Measurements from ENCODE around the gene CLPX. TPM values are rescaled to one million over a fixed set of nuclear protein-coding genes. Genes with fewer than 3 reads are reported as not detected.
"Not testable (repeated sequence)": the region's sequence is repeated elsewhere in the genome, so short reads cannot be mapped to it uniquely, and the experiment has no call there.

The CLPX gene
- total RNA-seq, 2 experiments from 2014 or later = 26.0 to 53.3 TPM

- POLR2A ChIA-PET = interaction anchor here (0.6 to 0.7 kb wide), 2 partner anchors 32 to 204 kb away, joined by 3 to 4 read pairs; no protein-coding TSS in a partner anchor
- Histone ChIP-seq H3K36me3 (ENCODE audit: insufficient read depth, low read length) (peaks cover 61% of the 10 kb centered on the region), H3K4me2 (ENCODE audit: low read length) (no peak overlapping the region)
Observed at GRCh38 chr15:65101411-65101890, 83.7 kb downstream of the CLPX start.

GRCh38 chr15:65100442-65100841, 84.7 kb downstream of the CLPX start:
- no peak overlapping the region for H3K4me2 ChIP-seq (ENCODE audit: low read length)
- intact Hi-C loops (cut with micrococcal nuclease; ENCODE audit: unreplicated experiment) = no loop called here
- no peaks in the 10 kb centered on the region for H3K79me2 ChIP-seq (ENCODE audit: insufficient read depth, low read depth, low read length)
- H3K36me3 ChIP-seq (ENCODE audit: insufficient read depth, low read length) = peaks cover 55% of the 10 kb centered on the region
- no peaks in the 10 kb centered on the region for H3K4me1 ChIP-seq (ENCODE audit: insufficient read depth, low read length, poor library complexity, severe bottlenecking)
- TF ChIP-seq, protein P1, sequence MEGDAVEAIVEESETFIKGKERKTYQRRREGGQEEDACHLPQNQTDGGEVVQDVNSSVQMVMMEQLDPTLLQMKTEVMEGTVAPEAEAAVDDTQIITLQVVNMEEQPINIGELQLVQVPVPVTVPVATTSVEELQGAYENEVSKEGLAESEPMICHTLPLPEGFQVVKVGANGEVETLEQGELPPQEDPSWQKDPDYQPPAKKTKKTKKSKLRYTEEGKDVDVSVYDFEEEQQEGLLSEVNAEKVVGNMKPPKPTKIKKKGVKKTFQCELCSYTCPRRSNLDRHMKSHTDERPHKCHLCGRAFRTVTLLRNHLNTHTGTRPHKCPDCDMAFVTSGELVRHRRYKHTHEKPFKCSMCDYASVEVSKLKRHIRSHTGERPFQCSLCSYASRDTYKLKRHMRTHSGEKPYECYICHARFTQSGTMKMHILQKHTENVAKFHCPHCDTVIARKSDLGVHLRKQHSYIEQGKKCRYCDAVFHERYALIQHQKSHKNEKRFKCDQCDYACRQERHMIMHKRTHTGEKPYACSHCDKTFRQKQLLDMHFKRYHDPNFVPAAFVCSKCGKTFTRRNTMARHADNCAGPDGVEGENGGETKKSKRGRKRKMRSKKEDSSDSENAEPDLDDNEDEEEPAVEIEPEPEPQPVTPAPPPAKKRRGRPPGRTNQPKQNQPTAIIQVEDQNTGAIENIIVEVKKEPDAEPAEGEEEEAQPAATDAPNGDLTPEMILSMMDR (conservative IDR thresholded peaks at IDR 0.05; ENCODE audit: low read length) = no peak
- no peak for TF ChIP-seq EZH2phosphoT487 (IDR thresholded peaks at IDR 0.05; ENCODE audit: borderline replicate concordance, low read depth, low read length)
- H3K27ac ChIP-seq (ENCODE audit: low read depth, low read length, poor library complexity, severe bottlenecking) = no peak overlapping the region
- DNase-seq (ENCODE audit: low spot score) = no peak
- ChIA-PET CTCF (ENCODE audit: unreplicated experiment) (no interaction called here), POLR2A (no interaction called here)
- no TSS peak for BruUV-seq (replicated peaks)
- H3K4me3 ChIP-seq (ENCODE audit: low read depth, low read length, poor library complexity, severe bottlenecking) = no peak overlapping the region
- no peaks in the 10 kb centered on the region for H4K20me1 ChIP-seq (ENCODE audit: insufficient read depth, low read length)
- H3K9me3 ChIP-seq (ENCODE audit: low read length) = no peaks in the 10 kb centered on the region
- H2AFZ ChIP-seq (ENCODE audit: low read length) = no peak overlapping the region
- no peaks in the 10 kb centered on the region for H3K9me2 ChIP-seq (ENCODE audit: insufficient read depth, low read length)

More at GRCh38 chr15:65101411-65101890, 83.7 kb downstream of the CLPX start:
- Histone ChIP-seq H3K9me3 (ENCODE audit: low read length) (no peaks in the 10 kb centered on the region), H3K79me2 (ENCODE audit: insufficient read depth, low read depth, low read length) (no peaks in the 10 kb centered on the region), H3K9me2 (ENCODE audit: insufficient read depth, low read length) (no peaks in the 10 kb centered on the region), H4K20me1 (ENCODE audit: insufficient read depth, low read length) (no peaks in the 10 kb centered on the region), H2AFZ (ENCODE audit: low read length) (no peak overlapping the region), H3K4me3 (ENCODE audit: low read depth, low read length, poor library complexity, severe bottlenecking) (no peak overlapping the region), H3K27ac (ENCODE audit: low read depth, low read length, poor library complexity, severe bottlenecking) (no peak overlapping the region), H3K4me1 (ENCODE audit: insufficient read depth, low read length, poor library complexity, severe bottlenecking) (no peaks in the 10 kb centered on the region)
- CTCF ChIA-PET (ENCODE audit: unreplicated experiment) = interaction anchor here (0.6 kb wide), 2 partner anchors 59 to 248 kb away, joined by 3 read pairs; no protein-coding TSS in a partner anchor
- DNase-seq (ENCODE audit: low spot score) = peak; percentile 49
- no TSS peak for BruUV-seq (replicated peaks)
- intact Hi-C loops (cut with micrococcal nuclease; ENCODE audit: unreplicated experiment) = loop anchor here (1.0 kb wide), 1 partner anchor 47 kb away; no protein-coding TSS in a partner anchor
- TF ChIP-seq, protein P1 (conservative IDR thresholded peaks at IDR 0.05; ENCODE audit: low read length) = peak; percentile 91
- no peak for TF ChIP-seq EZH2phosphoT487 (IDR thresholded peaks at IDR 0.05; ENCODE audit: borderline replicate concordance, low read depth, low read length)

DNA sequence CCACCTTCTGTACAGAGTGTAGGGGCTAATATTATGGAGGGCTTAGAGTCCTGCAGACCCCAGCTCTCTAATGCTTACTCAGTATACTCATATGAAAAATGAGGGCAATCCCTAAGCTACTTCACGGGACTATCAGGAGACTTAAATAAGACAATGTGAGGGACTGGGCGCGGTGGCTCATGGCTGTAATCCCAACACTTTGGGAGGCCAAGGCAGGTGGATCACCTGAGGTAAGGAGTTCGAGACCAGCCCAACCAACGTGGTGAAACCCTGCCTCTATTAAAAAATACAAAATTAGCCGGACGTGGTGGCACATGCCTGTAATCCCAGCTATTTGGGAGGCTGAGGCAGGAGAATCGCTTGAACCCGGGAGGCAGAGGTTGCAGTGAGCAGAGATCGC, 85.3 kb downstream of the CLPX start:
- BruUV-seq (replicated peaks); H3K4me3 ChIP-seq (ENCODE audit: low read depth, low read length, poor library complexity, severe bottlenecking); H3K9me3 ChIP-seq (ENCODE audit: low read length); POLR2A ChIA-PET; H3K9me2 ChIP-seq (ENCODE audit: insufficient read depth, low read length); DNase-seq (ENCODE audit: low spot score); intact Hi-C loops (cut with micrococcal nuclease; ENCODE audit: unreplicated experiment); H2AFZ ChIP-seq (ENCODE audit: low read length); H3K4me1 ChIP-seq (ENCODE audit: insufficient read depth, low read length, poor library complexity, severe bottlenecking); H4K20me1 ChIP-seq (ENCODE audit: insufficient read depth, low read length); H3K79me2 ChIP-seq (ENCODE audit: insufficient read depth, low read depth, low read length); H3K4me2 ChIP-seq (ENCODE audit: low read length); H3K27ac ChIP-seq (ENCODE audit: low read depth, low read length, poor library complexity, severe bottlenecking): not testable (repeated sequence)
- peaks cover 50% of the 10 kb centered on the region for H3K36me3 ChIP-seq (ENCODE audit: insufficient read depth, low read length)
- CTCF ChIA-PET (ENCODE audit: unreplicated experiment) = interaction anchor here (0.6 kb wide), 1 partner anchor 77 kb away, joined by 3 read pairs; no protein-coding TSS in a partner anchor

Measured in OCI-LY7 (cell line).